IMR-90 (cell line): ENCODE measurements around the gene IER5. TPM values are rescaled to one million over a fixed set of nuclear protein-coding genes. Genes with fewer than 3 reads are reported as not detected.
A peak's percentile ranks its signal among the peaks of the same experiment; 100 is the strongest.

Source experiments
- ATAC-seq: fragments of 200-7000 bp; cut with Tn5 transposase; 2 replicates; pipeline ENCODE4 v1.9.1; 2020; ENCODE audit warnings: low read depth, mild to moderate bottlenecking, moderate library complexity
- BruUV-seq: library from RNA; stranded (reverse); fragments of 400-500 nt; replicated peaks from 2 replicates; lab custom pipeline; 2021; lab: Mats Ljungman, UMichigan
- CTCF ChIA-PET: fragments of 300-600 bp; formaldehyde crosslinking; extraction: SDS; loops from one replicate; lab custom pipeline; 2021; ENCODE audit warnings: antibody characterized with exemption; lab: Yijun Ruan, JAX
- POLR2A ChIA-PET: fragments of 300-600 bp; sonication (Branson Sonifier 250); formaldehyde crosslinking; loops from one replicate; lab custom pipeline; 2022; ENCODE audit warnings: antibody characterized with exemption; ENCODE audit not compliant: unreplicated experiment; lab: Charles Lee
- DNase-seq: peaks from one replicate; pipeline ENCODE4 v3.0.0; 2013
- H2AFZ ChIP-seq: replicated peaks from 2 replicates; pipeline ENCODE3; 2013; ENCODE audit warnings: low read length, mild to moderate bottlenecking; ENCODE audit not compliant: poor library complexity
- H2AK5ac ChIP-seq: 2 replicates; pipeline ENCODE4 v1.6.1; 2013; ENCODE audit warnings: low read depth, low read length, inconsistent platforms
- H2AK9ac ChIP-seq: replicated peaks from 2 replicates; pipeline ENCODE3; 2013; ENCODE audit warnings: mild to moderate bottlenecking, low read depth, low read length, moderate library complexity; ENCODE audit not compliant: poor library complexity
- H2BK120ac ChIP-seq: 2 replicates; pipeline ENCODE4 v1.6.1; 2013; ENCODE audit warnings: low read depth, low read length, inconsistent platforms
- H2BK15ac ChIP-seq: 3 replicates; pipeline ENCODE4 v1.6.1; 2013; ENCODE audit warnings: low read depth, low read length, inconsistent platforms
- H2BK20ac ChIP-seq: 2 replicates; pipeline ENCODE4 v1.6.1; 2013; ENCODE audit warnings: low read depth, mild to moderate bottlenecking, inconsistent platforms, low read length, moderate library complexity
- H2BK5ac ChIP-seq: 2 replicates; pipeline ENCODE4 v1.6.1; 2013; ENCODE audit warnings: mild to moderate bottlenecking, low read depth, low read length, inconsistent platforms; ENCODE audit not compliant: poor library complexity, severe bottlenecking
- H3K14ac ChIP-seq: replicated peaks from 2 replicates; pipeline ENCODE4 v1.6.1; 2013; ENCODE audit warnings: low read depth, low read length, inconsistent platforms
- H3K18ac ChIP-seq: 2 replicates; pipeline ENCODE4 v1.6.1; 2013; ENCODE audit warnings: low read depth, low read length, control low read depth
- H3K23ac ChIP-seq: 2 replicates; pipeline ENCODE4 v1.6.1; 2013; ENCODE audit warnings: low read depth, low read length, inconsistent platforms
- H3K27ac ChIP-seq: 2 replicates; pipeline ENCODE4 v1.5.1; 2013; ENCODE audit warnings: mild to moderate bottlenecking, control low read depth, low read length; ENCODE audit not compliant: insufficient read depth
- H3K27me3 ChIP-seq: 2 replicates; pipeline ENCODE4 v1.6.1; 2013; ENCODE audit warnings: low read length; ENCODE audit not compliant: control insufficient read depth, insufficient read depth
- H3K36me3 ChIP-seq: 2 replicates; pipeline ENCODE4 v1.6.1; 2013; ENCODE audit warnings: low read length, mixed read lengths; ENCODE audit not compliant: control insufficient read depth, insufficient read depth
- H3K4ac ChIP-seq: 2 replicates; pipeline ENCODE4 v1.6.1; 2013; ENCODE audit warnings: low read depth, low read length, inconsistent platforms
- H3K4me1 ChIP-seq: 2 replicates; pipeline ENCODE4 v1.6.1; 2013; ENCODE audit warnings: low read length, mixed read lengths; ENCODE audit not compliant: control insufficient read depth, insufficient read depth
- H3K4me2 ChIP-seq: 2 replicates; pipeline ENCODE4 v1.6.1; 2013; ENCODE audit warnings: low read depth, mild to moderate bottlenecking, control low read depth, low read length, moderate library complexity
- H3K4me3 ChIP-seq: 2 replicates; pipeline ENCODE4 v1.5.1; 2013; ENCODE audit warnings: low read depth, mild to moderate bottlenecking, control low read depth, low read length, moderate library complexity; ENCODE audit not compliant: insufficient read depth
- H3K56ac ChIP-seq: 2 replicates; pipeline ENCODE4 v1.6.1; 2013; ENCODE audit warnings: low read length, inconsistent platforms; ENCODE audit not compliant: insufficient read depth; ENCODE audit errors: extremely low read depth
- H3K79me1 ChIP-seq, 2 experiments: 2 replicates each; pipeline ENCODE4 v1.6.1; 2013; ENCODE audit warnings: low read length in 2 of 2, inconsistent platforms in 1 of 2, low read depth in 1 of 2
- H3K9ac ChIP-seq: 2 replicates; pipeline ENCODE4 v1.6.1; 2013; ENCODE audit warnings: low read depth, low read length, control low read depth
- H3K9me1 ChIP-seq: 2 replicates; pipeline ENCODE4 v1.6.1; 2013; ENCODE audit warnings: low read length, inconsistent platforms; ENCODE audit not compliant: insufficient read depth
- H3K9me3 ChIP-seq: 2 replicates; pipeline ENCODE4 v1.6.1; 2013; ENCODE audit warnings: low read length; ENCODE audit not compliant: control insufficient read depth, insufficient read depth
- H4K20me1 ChIP-seq: 2 replicates; pipeline ENCODE4 v1.6.1; 2013; ENCODE audit warnings: low read length, inconsistent platforms; ENCODE audit not compliant: insufficient read depth
- H4K5ac ChIP-seq: 2 replicates; pipeline ENCODE4 v1.6.1; 2013; ENCODE audit warnings: mild to moderate bottlenecking, low read depth, low read length, control low read depth
- H4K8ac ChIP-seq, 2 experiments: 2 replicates each; pipeline ENCODE4 v1.6.1; 2013; ENCODE audit warnings: low read depth in 2 of 2, low read length in 2 of 2, control low read depth in 1 of 2, inconsistent platforms in 1 of 2
- H4K91ac ChIP-seq: 2 replicates; pipeline ENCODE4 v1.6.1; 2013; ENCODE audit warnings: low read depth, low read length, inconsistent platforms; ENCODE audit not compliant: insufficient read depth
- FOS ChIP-seq: fragments of 150-350 bp; IDR thresholded peaks from 2 replicates; pipeline ENCODE4 v1.6.1; 2016; ENCODE audit warnings: low read depth, low read length
- WGBS, 2 experiments: methylation state at CpG; one replicate each; pipeline versions ENCODE4 v1.1.5 to v1.1.7; 2013; ENCODE audit warnings: missing lambda C conversion rate in 2 of 2; ENCODE audit not compliant: insufficient read length in 1 of 2; ENCODE audit errors: extremely low coverage in 2 of 2; 5-methylcytosine and 5-hydroxymethylcytosine counted together
- dilution Hi-C: fragments of 300-500 bp; cut with HindIII; formaldehyde crosslinking; loops from one replicate; pipeline ENCODE4 v1.14.3; 2018; ENCODE audit warnings: low sequenced_read_pairs; ENCODE audit not compliant: unreplicated experiment
- in situ Hi-C: fragments of 300-500 bp; cut with MboI; formaldehyde crosslinking; loops from 3 replicates; pipeline ENCODE4 v1.14.3; 2019; ENCODE audit warnings: low sequenced_read_pairs, inconsistent platforms, mixed read lengths
- intact Hi-C: fragments of 100-400 bp; cut with micrococcal nuclease; formaldehyde crosslinking; loops from 2 replicates; pipeline ENCODE4 v1.10.0; 2022
- polyA plus RNA-seq, 3 experiments: library from polyadenylated mRNA; depleted of rRNA; stranded (reverse); fragments of >200 nt; gene quantifications; 2 replicates each; pipeline ENCODE4 v1.2.3, GENCODE V29; 2012; ENCODE audit warnings: low replicate concordance in 1 of 3
- total RNA-seq: library from RNA; depleted of rRNA; stranded (reverse); fragments of >200 nt; gene quantifications from 2 replicates; pipeline ENCODE4 v1.2.3, GENCODE V29; 2012
- TF ChIP-seq, protein P1 (sequence below): fragments of 150-350 bp; IDR thresholded peaks from 2 replicates; pipeline ENCODE4 v1.6.1; 2016; ENCODE audit warnings: low read depth, mild to moderate bottlenecking, low read length, moderate library complexity, borderline replicate concordance

The IER5 gene
- total and polyA plus RNA-seq, 2 of the 4 experiments (the other 2 are of a cell fraction): 15.8 to 27.1 TPM

DNA sequence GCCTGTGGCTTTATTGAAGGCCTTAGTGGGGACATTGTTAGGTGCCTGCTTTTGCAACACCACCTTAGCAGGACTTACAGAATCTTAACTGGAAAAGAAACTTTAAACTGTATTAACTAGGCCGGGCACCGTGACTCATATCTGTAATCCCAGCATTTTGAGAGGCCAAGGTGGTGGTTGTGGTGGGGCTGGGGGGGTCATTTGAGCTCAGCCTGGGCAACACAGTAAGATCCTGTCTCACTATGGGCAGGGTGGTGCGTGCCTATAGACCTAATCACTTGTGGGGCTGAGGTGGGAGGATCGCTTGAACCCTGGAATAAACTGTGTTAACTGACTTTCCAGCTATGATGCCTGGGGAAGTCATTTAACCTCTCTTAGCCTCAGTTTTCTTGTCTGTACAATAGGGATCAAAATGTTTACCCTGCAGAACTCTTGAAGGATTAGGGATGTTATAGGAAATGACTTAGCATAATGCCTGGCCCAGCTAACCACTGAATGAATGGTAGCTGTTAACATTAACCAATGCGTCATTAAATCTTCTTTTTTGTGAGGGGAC is 39.5 kb downstream of the IER5 start:
- Histone ChIP-seq H3K14ac (peak overlapping the region; percentile 86; the same call in 1 of the 2 replicates), H4K91ac (peak overlapping the region; percentile 55; the same call in 1 of the 2 replicates), H2BK20ac (peak overlapping the region; percentile 14; the same call in 1 of the 2 replicates), H2AK9ac (peak overlapping the region; percentile 68), H4K5ac (no peak overlapping the region), H3K4me3 (no peak overlapping the region), H2AFZ (peak overlapping the region; percentile 90), H3K79me1 (no peaks in the 10 kb centered on the region; a peak in 1 of 4 replicates), H2BK120ac (peak overlapping the region; percentile 83; the same call in 1 of the 2 replicates), H3K9me3 (no peaks in the 10 kb centered on the region), H3K23ac (0 out of 2 replicates have a peak overlapping the region, but pooled peaks have one; percentile 29), H3K9me1 (peaks cover under 1% of the 10 kb centered on the region), H3K4ac (peak overlapping the region; percentile 52), H3K18ac (no peak overlapping the region), H3K9ac (no peak overlapping the region), H2BK15ac (peak overlapping the region; percentile 43; the same call in 1 of the 3 replicates), H2BK5ac (no peak overlapping the region), H3K56ac (no peak overlapping the region), H4K20me1 (no peaks in the 10 kb centered on the region), H3K4me2 (no peak overlapping the region), H3K36me3 (no peaks in the 10 kb centered on the region), H3K4me1 (peaks cover 12% of the 10 kb centered on the region; the same call in 1 of the 2 replicates), H3K27ac (no peak overlapping the region), H3K27me3 (no peaks in the 10 kb centered on the region), H4K8ac (peak overlapping the region in 1 of 2 experiments; percentile 84; a peak in 2 of 4 replicates), H2AK5ac (peak overlapping the region; percentile 51; the same call in 1 of the 2 replicates)
- ChIA-PET CTCF (interaction anchor here (1.1 to 1.4 kb wide), 3 partner anchors 13 to 29 kb away, joined by 3 to 5 read pairs (median 3); no protein-coding TSS in a partner anchor), POLR2A (interaction anchor here (0.6 kb wide), 1 partner anchor 64 kb away, joined by 3 read pairs; no protein-coding TSS in a partner anchor)
- no CpG with 5 or more reads among the region's 5 CpGs for WGBS, 2 experiments
- dilution Hi-C loops (no loop called here), intact Hi-C loops (no loop called here), in situ Hi-C loops (no loop called here)
- no TSS peak for BruUV-seq
- DNase-seq (peak; percentile 44), ATAC-seq (peak; percentile 40; the same call in 1 of the 2 replicates)
- TF ChIP-seq FOS: peak; percentile 17; the same call in 1 of the 2 replicates
- TF ChIP-seq, protein P1, sequence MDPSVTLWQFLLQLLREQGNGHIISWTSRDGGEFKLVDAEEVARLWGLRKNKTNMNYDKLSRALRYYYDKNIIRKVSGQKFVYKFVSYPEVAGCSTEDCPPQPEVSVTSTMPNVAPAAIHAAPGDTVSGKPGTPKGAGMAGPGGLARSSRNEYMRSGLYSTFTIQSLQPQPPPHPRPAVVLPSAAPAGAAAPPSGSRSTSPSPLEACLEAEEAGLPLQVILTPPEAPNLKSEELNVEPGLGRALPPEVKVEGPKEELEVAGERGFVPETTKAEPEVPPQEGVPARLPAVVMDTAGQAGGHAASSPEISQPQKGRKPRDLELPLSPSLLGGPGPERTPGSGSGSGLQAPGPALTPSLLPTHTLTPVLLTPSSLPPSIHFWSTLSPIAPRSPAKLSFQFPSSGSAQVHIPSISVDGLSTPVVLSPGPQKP: no peak
